GM23338 (cell line): ENCODE data around the gene UBE2F. TPM values are rescaled to one million over a fixed set of nuclear protein-coding genes. Genes with fewer than 3 reads are reported as not detected.

Source experiments
- ATAC-seq: fragments of 200-7000 bp; cut with Tn5 transposase; 3 replicates; pipeline ENCODE4 v1.9.1; 2020
- DNase-seq: peaks from one replicate; pipeline ENCODE4 v3.0.0-alpha.2; 2015; ENCODE audit warnings: low spot score
- H2AFZ ChIP-seq: fragments of 200-600 bp; sonication (generic); 2 replicates; pipeline ENCODE4 v1.8.0; 2016; ENCODE audit warnings: antibody characterized with exemption, mild to moderate bottlenecking, moderate library complexity
- H3F3A ChIP-seq: fragments of 200-600 bp; sonication (generic); replicated peaks from 2 replicates; pipeline ENCODE4 v1.8.0; 2017; ENCODE audit warnings: antibody characterized with exemption, mixed run types, low read depth
- H3K27ac ChIP-seq: fragments of 200-600 bp; sonication (generic); 2 replicates; pipeline ENCODE4 v1.6.1; 2016; ENCODE audit warnings: low read depth
- H3K27me3 ChIP-seq: fragments of 200-600 bp; sonication (generic); 2 replicates; pipeline ENCODE4 v1.8.0; 2016; ENCODE audit warnings: mild to moderate bottlenecking, mixed run types, moderate library complexity; ENCODE audit not compliant: insufficient read depth
- H3K36me3 ChIP-seq: fragments of 200-600 bp; sonication (generic); 2 replicates; pipeline ENCODE4 v1.8.0; 2016; ENCODE audit warnings: mild to moderate bottlenecking; ENCODE audit not compliant: insufficient read depth
- H3K4me1 ChIP-seq: fragments of 200-600 bp; sonication (generic); 2 replicates; pipeline ENCODE4 v1.8.0; 2016; ENCODE audit warnings: mild to moderate bottlenecking, moderate library complexity; ENCODE audit not compliant: insufficient read depth
- H3K4me2 ChIP-seq: fragments of 200-600 bp; sonication (generic); 2 replicates; pipeline ENCODE4 v1.7.1; 2017; ENCODE audit warnings: mixed run types
- H3K4me3 ChIP-seq: fragments of 200-600 bp; sonication (generic); 2 replicates; pipeline ENCODE4 v1.6.1; 2016; ENCODE audit warnings: mixed run types
- H3K79me2 ChIP-seq: fragments of 200-600 bp; sonication (generic); replicated peaks from 2 replicates; pipeline ENCODE4 v1.8.0; 2017; ENCODE audit warnings: mild to moderate bottlenecking; ENCODE audit not compliant: insufficient read depth
- H3K9me2 ChIP-seq: fragments of 200-600 bp; sonication (generic); 2 replicates; pipeline ENCODE4 v1.8.0; 2017; ENCODE audit not compliant: insufficient read depth
- H4K20me1 ChIP-seq: fragments of 200-600 bp; sonication (generic); replicated peaks from 2 replicates; pipeline ENCODE4 v1.8.0; 2017; ENCODE audit warnings: mild to moderate bottlenecking; ENCODE audit not compliant: insufficient read depth
- H3K27ac Mint-ChIP-seq: 2 replicates; pipeline ENCODE4 v1.8.0; 2020; ENCODE audit warnings: inconsistent platforms, mild to moderate bottlenecking, moderate library complexity, mixed read lengths
- H3K27me3 Mint-ChIP-seq: 3 replicates; pipeline ENCODE4 v1.8.0; 2022; ENCODE audit warnings: low read depth, mild to moderate bottlenecking, moderate library complexity, mixed read lengths, inconsistent platforms; ENCODE audit not compliant: insufficient read depth, poor library complexity
- H3K36me3 Mint-ChIP-seq: 3 replicates; pipeline ENCODE4 v1.8.0; 2021; ENCODE audit warnings: low read depth, mild to moderate bottlenecking, inconsistent platforms, moderate library complexity, mixed read lengths
- H3K4me1 Mint-ChIP-seq: 3 replicates; pipeline ENCODE4 v1.8.0; 2020; ENCODE audit warnings: mild to moderate bottlenecking, inconsistent platforms, mixed read lengths
- H3K4me3 Mint-ChIP-seq: 3 replicates; pipeline ENCODE4 v1.8.0; 2021; ENCODE audit warnings: moderate library complexity, mild to moderate bottlenecking, inconsistent platforms, mixed read lengths
- H3K9me3 Mint-ChIP-seq: 3 replicates; pipeline ENCODE4 v1.8.0; 2020; ENCODE audit warnings: moderate library complexity, mild to moderate bottlenecking, inconsistent platforms, mixed read lengths
- CREB1 ChIP-seq: fragments of 250-450 bp; sonication (Bioruptor Pico); IDR thresholded peaks from 2 replicates; pipeline ENCODE4 v1.5.0; 2020; ENCODE audit warnings: low read depth, mild to moderate bottlenecking, moderate library complexity
- CTCF ChIP-seq, 2 experiments: fragments of 200-600 bp in 1 of 2; sonication (generic) in 1 of 2; conservative IDR thresholded peaks; 2 replicates each; pipeline versions ENCODE4 v1.5.1 to v1.6.1; 2016 to 2017; ENCODE audit warnings: antibody characterized with exemption in 2 of 2, low read depth in 2 of 2, mild to moderate bottlenecking in 2 of 2, moderate library complexity in 1 of 2
- EZH2 ChIP-seq: fragments of 200-600 bp; sonication (generic); IDR thresholded peaks from one replicate; pipeline ENCODE4 v1.8.0; 2017; ENCODE audit warnings: antibody characterized with exemption, mild to moderate bottlenecking, low read depth; ENCODE audit not compliant: unreplicated experiment
- EZH2phosphoT487 ChIP-seq: fragments of 200-600 bp; sonication (generic); IDR thresholded peaks from one replicate; pipeline ENCODE4 v1.8.1; 2018; ENCODE audit warnings: antibody characterized with exemption; ENCODE audit not compliant: unreplicated experiment
- JUNB ChIP-seq: IDR thresholded peaks from one replicate; pipeline ENCODE4 v1.6.1; 2016; ENCODE audit warnings: antibody characterized with exemption; ENCODE audit not compliant: unreplicated experiment
- NANOG ChIP-seq: IDR thresholded peaks from 2 replicates; pipeline ENCODE4 v1.6.1; 2016; ENCODE audit warnings: antibody characterized with exemption, borderline replicate concordance
- POLR2AphosphoS5 ChIP-seq: IDR thresholded peaks from 2 replicates; pipeline ENCODE4 v1.6.1; 2016; ENCODE audit warnings: antibody characterized with exemption, low read depth
- REST ChIP-seq: IDR thresholded peaks from one replicate; pipeline ENCODE4 v1.6.1; 2018; ENCODE audit warnings: antibody characterized with exemption; ENCODE audit not compliant: unreplicated experiment
- STAT1 ChIP-seq: IDR thresholded peaks from one replicate; pipeline ENCODE4 v1.6.1; 2016; ENCODE audit warnings: antibody characterized with exemption; ENCODE audit not compliant: unreplicated experiment
- ZNF114 ChIP-seq: fragments of 250-450 bp; sonication (Bioruptor Pico); IDR thresholded peaks from 2 replicates; pipeline ENCODE4 v1.5.0; 2020; ENCODE audit warnings: mild to moderate bottlenecking, moderate library complexity
- ZNF331 ChIP-seq: fragments of 250-450 bp; sonication (Bioruptor Pico); IDR thresholded peaks from 2 replicates; pipeline ENCODE4 v1.5.0; 2020; ENCODE audit warnings: low read depth, mild to moderate bottlenecking, moderate library complexity
- ZNF462 ChIP-seq: fragments of 250-450 bp; sonication (Bioruptor Pico); IDR thresholded peaks from 2 replicates; pipeline ENCODE4 v1.5.0; 2020; ENCODE audit warnings: mild to moderate bottlenecking, moderate library complexity
- polyA plus RNA-seq: library from polyadenylated mRNA; unstranded; fragments of >200 nt; fragmentation: Nextera tagmentation; extraction: Ambion mirVana; gene quantifications from 2 replicates; pipeline ENCODE4 v1.2.1, GENCODE V29; 2016
- total RNA-seq: library from RNA; depleted of rRNA; stranded (reverse); fragments of >200 nt; shearing (Covaris generic); gene quantifications from 2 replicates; pipeline ENCODE4 v1.2.3, GENCODE V29; 2014
- TF ChIP-seq, protein P1 (sequence below): IDR thresholded peaks from 2 replicates; pipeline ENCODE4 v1.6.1; 2016; ENCODE audit warnings: antibody characterized with exemption

The UBE2F gene
- total and polyA plus RNA-seq, 2 experiments from 2014 or later: 98.2 to 106 TPM

- Histone ChIP-seq H3K4me3 (peak overlapping the region; percentile 99), H3K9me2 (no peaks in the 10 kb centered on the region), H4K20me1 (no peaks in the 10 kb centered on the region), H3K36me3 (peaks cover 3% of the 10 kb centered on the region; the same call in 1 of the 2 replicates), H3K27ac (no peak overlapping the region), H3K27me3 (no peaks in the 10 kb centered on the region), H3K4me1 (peaks cover 19% of the 10 kb centered on the region), H3K4me2 (peak overlapping the region; percentile 98), H3F3A (0 out of 2 replicates have a peak, but pooled peaks cover 3% of the 10 kb centered on the region), H2AFZ (no peak overlapping the region), H3K79me2 (peaks cover 41% of the 10 kb centered on the region)
- DNase-seq (no peak), ATAC-seq (no peak)
- Mint-ChIP-seq H3K4me3 (peak overlapping the region; percentile 85), H3K27ac (no peak overlapping the region), H3K27me3 (peaks cover 5% of the 10 kb centered on the region), H3K9me3 (peaks cover 12% of the 10 kb centered on the region), H3K36me3 (peaks cover 26% of the 10 kb centered on the region), H3K4me1 (peaks cover 25% of the 10 kb centered on the region)
- TF ChIP-seq EZH2 (no peak), CTCF (conservative IDR thresholded peaks at IDR 0.05; ENCODE audit: low read depth in 2 of 2) (no peak), EZH2phosphoT487 (no peak), NANOG (no peak), STAT1 (no peak), ZNF331 (CRISPR knock-in tag) (no peak), POLR2AphosphoS5 (no peak), REST (no peak), ZNF114 (no peak), JUNB (no peak), CREB1 (CRISPR knock-in tag) (no peak), ZNF462 (CRISPR knock-in tag) (no peak)
- TF ChIP-seq, protein P1, sequence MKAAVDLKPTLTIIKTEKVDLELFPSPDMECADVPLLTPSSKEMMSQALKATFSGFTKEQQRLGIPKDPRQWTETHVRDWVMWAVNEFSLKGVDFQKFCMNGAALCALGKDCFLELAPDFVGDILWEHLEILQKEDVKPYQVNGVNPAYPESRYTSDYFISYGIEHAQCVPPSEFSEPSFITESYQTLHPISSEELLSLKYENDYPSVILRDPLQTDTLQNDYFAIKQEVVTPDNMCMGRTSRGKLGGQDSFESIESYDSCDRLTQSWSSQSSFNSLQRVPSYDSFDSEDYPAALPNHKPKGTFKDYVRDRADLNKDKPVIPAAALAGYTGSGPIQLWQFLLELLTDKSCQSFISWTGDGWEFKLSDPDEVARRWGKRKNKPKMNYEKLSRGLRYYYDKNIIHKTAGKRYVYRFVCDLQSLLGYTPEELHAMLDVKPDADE: no peak
These were observed 92.7 kb downstream of the UBE2F start for GRCh38 chr2:238059505-238059904.
